Transverse colon (tissue), 4 donors: ENCODE measurements around the gene ZFP57.
"Not testable (repeated sequence)": the region's sequence is repeated elsewhere in the genome, so short reads cannot be mapped to it uniquely, and the experiment has no call there.

Source experiments
- POLR2A ChIP-seq: fragments of 450-650 bp; IDR thresholded peaks from one replicate; pipeline ENCODE4 v1.6.1; 2016; ENCODE audit warnings: antibody characterized with exemption, mild to moderate bottlenecking, moderate library complexity
- POLR2AphosphoS5 ChIP-seq, 3 donors: sonication (generic); formaldehyde crosslinking; IDR thresholded peaks; one replicate each; pipeline ENCODE4 v1.6.1; 2016; ENCODE audit warnings: antibody characterized with exemption in 3 of 3
- TF ChIP-seq, protein P1 (sequence below), 5 experiments: fragments of 200-600 bp in 3 of 5; fragments of 450-650 bp in 2 of 5; sonication (generic) in 3 of 5; IDR thresholded peaks; 1 replicate in 2 of 5; 2 replicates in 3 of 5; pipeline ENCODE4 v1.5.1; 2016 to 2017; ENCODE audit warnings: antibody characterized with exemption in 5 of 5, inconsistent platforms in 3 of 5, mild to moderate bottlenecking in 2 of 5, moderate library complexity in 1 of 5

GRCh38 chr6:29661502-29662141, 19.3 kb downstream of the ZFP57 start:
- TF ChIP-seq, protein P1, sequence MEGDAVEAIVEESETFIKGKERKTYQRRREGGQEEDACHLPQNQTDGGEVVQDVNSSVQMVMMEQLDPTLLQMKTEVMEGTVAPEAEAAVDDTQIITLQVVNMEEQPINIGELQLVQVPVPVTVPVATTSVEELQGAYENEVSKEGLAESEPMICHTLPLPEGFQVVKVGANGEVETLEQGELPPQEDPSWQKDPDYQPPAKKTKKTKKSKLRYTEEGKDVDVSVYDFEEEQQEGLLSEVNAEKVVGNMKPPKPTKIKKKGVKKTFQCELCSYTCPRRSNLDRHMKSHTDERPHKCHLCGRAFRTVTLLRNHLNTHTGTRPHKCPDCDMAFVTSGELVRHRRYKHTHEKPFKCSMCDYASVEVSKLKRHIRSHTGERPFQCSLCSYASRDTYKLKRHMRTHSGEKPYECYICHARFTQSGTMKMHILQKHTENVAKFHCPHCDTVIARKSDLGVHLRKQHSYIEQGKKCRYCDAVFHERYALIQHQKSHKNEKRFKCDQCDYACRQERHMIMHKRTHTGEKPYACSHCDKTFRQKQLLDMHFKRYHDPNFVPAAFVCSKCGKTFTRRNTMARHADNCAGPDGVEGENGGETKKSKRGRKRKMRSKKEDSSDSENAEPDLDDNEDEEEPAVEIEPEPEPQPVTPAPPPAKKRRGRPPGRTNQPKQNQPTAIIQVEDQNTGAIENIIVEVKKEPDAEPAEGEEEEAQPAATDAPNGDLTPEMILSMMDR (IDR thresholded peaks at IDR 0.05), result not testable (repeated sequence)
- not testable (repeated sequence) for TF ChIP-seq POLR2AphosphoS5 (IDR thresholded peaks at IDR 0.05); POLR2A
